HepG2 (cell line): Measurements from ENCODE around the gene SMIM41. TPM values are rescaled to one million over a fixed set of nuclear protein-coding genes. Genes with fewer than 3 reads are reported as not detected.

Experiments
- GABPB1 ChIP-seq: IDR thresholded peaks from 2 replicates; pipeline ENCODE4 v1.6.1; 2016; ENCODE audit warnings: mild to moderate bottlenecking, missing genetic modification reagents, moderate library complexity, missing compliant biosample characterization
- HNF4A ChIP-seq: sonication (generic); formaldehyde crosslinking; IDR thresholded peaks from 2 replicates; pipeline ENCODE4 v1.4.0; 2020; ENCODE audit warnings: missing genetic modification reagents
- HNRNPH1 ChIP-seq: fragments of 200-400 bp; formaldehyde crosslinking; optimal IDR thresholded peaks from 2 replicates; pipeline ENCODE3; 2017; ENCODE audit warnings: mild to moderate bottlenecking, low read depth, low read length
- ISX ChIP-seq: sonication (generic); formaldehyde crosslinking; conservative IDR thresholded peaks from 2 replicates; pipeline ENCODE4 v1.5.0; 2020; ENCODE audit warnings: missing genetic modification reagents
- MEIS1 ChIP-seq: sonication (generic); formaldehyde crosslinking; IDR thresholded peaks from 2 replicates; pipeline ENCODE4 v1.9.0; 2021; ENCODE audit warnings: mild to moderate bottlenecking, missing genetic modification reagents, moderate library complexity, borderline replicate concordance
- MTA1 ChIP-seq: sonication (generic); formaldehyde crosslinking; IDR thresholded peaks from 2 replicates; pipeline ENCODE4 v1.4.0; 2020; ENCODE audit warnings: missing genetic modification reagents, mild to moderate bottlenecking, borderline replicate concordance
- NFE2L2 ChIP-seq: fragments of 150-350 bp; IDR thresholded peaks from 2 replicates; pipeline ENCODE4 v1.6.1; 2014; ENCODE audit warnings: low read length
- NONO ChIP-seq, 2 experiments: fragments of 450-650 bp in 1 of 2; sonication (generic) in 1 of 2; formaldehyde crosslinking in 1 of 2; IDR thresholded peaks in 1 of 2; conservative IDR thresholded peaks in 1 of 2; 2 replicates each; pipeline versions ENCODE4 v1.6.1 to v1.8.0; 2017 to 2022; ENCODE audit warnings: mild to moderate bottlenecking in 1 of 2, missing genetic modification reagents in 1 of 2, moderate library complexity in 1 of 2
- PAF1 ChIP-seq: IDR thresholded peaks from 2 replicates; pipeline ENCODE4 v1.6.1; 2016; ENCODE audit warnings: missing genetic modification reagents, missing compliant biosample characterization
- PAWR ChIP-seq: sonication (generic); formaldehyde crosslinking; IDR thresholded peaks from 2 replicates; pipeline ENCODE4 v1.4.0; 2020; ENCODE audit warnings: missing genetic modification reagents, mild to moderate bottlenecking, borderline replicate concordance
- SNAI1 ChIP-seq: sonication (generic); formaldehyde crosslinking; IDR thresholded peaks from 2 replicates; pipeline ENCODE4 v1.5.0; 2020; ENCODE audit warnings: mild to moderate bottlenecking, missing genetic modification reagents, borderline replicate concordance
- TCF7L2 ChIP-seq: IDR thresholded peaks from 2 replicates; pipeline ENCODE4 v1.6.1; 2011; ENCODE audit warnings: mild to moderate bottlenecking, low read depth, low read length, moderate library complexity
- THAP11 ChIP-seq: IDR thresholded peaks from 2 replicates; pipeline ENCODE4 v1.6.1; 2016; ENCODE audit warnings: missing biosample characterization, missing genetic modification reagents
- ZBTB14 ChIP-seq: sonication (generic); formaldehyde crosslinking; IDR thresholded peaks from 2 replicates; pipeline ENCODE4 v1.4.0; 2020; ENCODE audit warnings: missing genetic modification reagents
- ZBTB7A ChIP-seq: sonication (generic); formaldehyde crosslinking; IDR thresholded peaks from 2 replicates; pipeline ENCODE4 v1.8.0; 2022; ENCODE audit warnings: mild to moderate bottlenecking, missing genetic modification reagents
- ZNF207 ChIP-seq: fragments of 450-650 bp; IDR thresholded peaks from 2 replicates; pipeline ENCODE4 v1.6.1; 2016; ENCODE audit warnings: antibody characterized with exemption, borderline replicate concordance
- ZNF431 ChIP-seq: sonication (generic); formaldehyde crosslinking; IDR thresholded peaks from 2 replicates; pipeline ENCODE4 v1.9.0; 2022; ENCODE audit warnings: missing genetic modification reagents, low read depth, mild to moderate bottlenecking, borderline replicate concordance
- ZNF484 ChIP-seq: sonication (generic); formaldehyde crosslinking; IDR thresholded peaks from 2 replicates; pipeline ENCODE4 v1.5.1; 2020; ENCODE audit warnings: mild to moderate bottlenecking, low read depth, missing genetic modification reagents, borderline replicate concordance
- ZNF7 ChIP-seq: IDR thresholded peaks from 2 replicates; pipeline ENCODE4 v1.6.1; 2016; ENCODE audit warnings: missing biosample characterization, missing genetic modification reagents
- ZNF703 ChIP-seq: sonication (generic); formaldehyde crosslinking; IDR thresholded peaks from 2 replicates; pipeline ENCODE4 v1.5.1; 2020; ENCODE audit warnings: missing genetic modification reagents, mild to moderate bottlenecking, moderate library complexity, borderline replicate concordance
- ZNF740 ChIP-seq: sonication (generic); formaldehyde crosslinking; IDR thresholded peaks from 2 replicates; pipeline ENCODE4 v1.4.0; 2020; ENCODE audit warnings: missing genetic modification reagents
- ZNF782 ChIP-seq: sonication (generic); formaldehyde crosslinking; IDR thresholded peaks from 2 replicates; pipeline ENCODE4 v1.4.0; 2020; ENCODE audit warnings: missing genetic modification reagents, mild to moderate bottlenecking, borderline replicate concordance
- ZSCAN22 ChIP-seq: sonication (generic); formaldehyde crosslinking; IDR thresholded peaks from 2 replicates; pipeline ENCODE4 v1.4.0; 2020; ENCODE audit warnings: mild to moderate bottlenecking, missing genetic modification reagents
- polyA plus RNA-seq, 8 experiments: library from polyadenylated mRNA; depleted of rRNA in 3 of 8; stranded (reverse) in 7 of 8; unstranded in 1 of 8; fragments of >200 nt; fragmentation: Illumina TruSeq in 4 of 8; extraction: Trizol in 4 of 8; gene quantifications; 2 replicates each; pipeline versions ENCODE4 v1.2.1 to v1.2.3, GENCODE V29; 2011 to 2016; ENCODE audit warnings: low read depth in 4 of 8, missing spikeins in 1 of 8, mixed read lengths in 1 of 8; ENCODE audit not compliant: insufficient read depth in 1 of 8
- total RNA-seq, 5 experiments: library from RNA; depleted of rRNA; stranded (reverse); fragments of >200 nt; fragmentation: Illumina TruSeq; extraction: Trizol; gene quantifications; 2 replicates each; pipeline ENCODE4 v1.2.3, GENCODE V29; 2016; ENCODE audit warnings: low read depth in 1 of 5
- TF ChIP-seq, protein P1 (sequence below): sonication (generic); formaldehyde crosslinking; IDR thresholded peaks from 2 replicates; pipeline ENCODE4 v1.4.0; 2020; ENCODE audit warnings: missing genetic modification reagents
- TF ChIP-seq, protein P2 (sequence below): sonication (generic); formaldehyde crosslinking; IDR thresholded peaks from 2 replicates; pipeline ENCODE4 v1.4.0; 2020; ENCODE audit warnings: mild to moderate bottlenecking, missing genetic modification reagents

The SMIM41 gene
- total and polyA plus RNA-seq, 2 of the 13 experiments (the other 11 are each of a cell fraction or from before 2014, with no cell fraction given), result not detected

GRCh38 chr12:52119398-52120254, 40.1 kb downstream of the SMIM41 start (continued):
- TF ChIP-seq, protein P1, sequence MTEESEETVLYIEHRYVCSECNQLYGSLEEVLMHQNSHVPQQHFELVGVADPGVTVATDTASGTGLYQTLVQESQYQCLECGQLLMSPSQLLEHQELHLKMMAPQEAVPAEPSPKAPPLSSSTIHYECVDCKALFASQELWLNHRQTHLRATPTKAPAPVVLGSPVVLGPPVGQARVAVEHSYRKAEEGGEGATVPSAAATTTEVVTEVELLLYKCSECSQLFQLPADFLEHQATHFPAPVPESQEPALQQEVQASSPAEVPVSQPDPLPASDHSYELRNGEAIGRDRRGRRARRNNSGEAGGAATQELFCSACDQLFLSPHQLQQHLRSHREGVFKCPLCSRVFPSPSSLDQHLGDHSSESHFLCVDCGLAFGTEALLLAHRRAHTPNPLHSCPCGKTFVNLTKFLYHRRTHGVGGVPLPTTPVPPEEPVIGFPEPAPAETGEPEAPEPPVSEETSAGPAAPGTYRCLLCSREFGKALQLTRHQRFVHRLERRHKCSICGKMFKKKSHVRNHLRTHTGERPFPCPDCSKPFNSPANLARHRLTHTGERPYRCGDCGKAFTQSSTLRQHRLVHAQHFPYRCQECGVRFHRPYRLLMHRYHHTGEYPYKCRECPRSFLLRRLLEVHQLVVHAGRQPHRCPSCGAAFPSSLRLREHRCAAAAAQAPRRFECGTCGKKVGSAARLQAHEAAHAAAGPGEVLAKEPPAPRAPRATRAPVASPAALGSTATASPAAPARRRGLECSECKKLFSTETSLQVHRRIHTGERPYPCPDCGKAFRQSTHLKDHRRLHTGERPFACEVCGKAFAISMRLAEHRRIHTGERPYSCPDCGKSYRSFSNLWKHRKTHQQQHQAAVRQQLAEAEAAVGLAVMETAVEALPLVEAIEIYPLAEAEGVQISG, result peak; percentile 37; the same call in 1 of the 2 replicates
- TF ChIP-seq ZNF7 (CRISPR knock-in tag) (no peak), NFE2L2 (no peak), HNRNPH1 (no peak), TCF7L2 (no peak), PAWR (no peak), MTA1 (CRISPR knock-in tag) (peak; percentile 71; the same call in 1 of the 2 replicates), THAP11 (no peak), ISX (no peak), ZSCAN22 (CRISPR knock-in tag) (no peak), SNAI1 (no peak), ZBTB14 (no peak), HNF4A (CRISPR knock-in tag) (peak; percentile 87), ZNF782 (CRISPR knock-in tag) (no peak), ZBTB7A (CRISPR knock-in tag) (0 out of 2 replicates have a peak, but pooled peaks have one; percentile 11), MEIS1 (no peak), GABPB1 (CRISPR knock-in tag) (peak; percentile 36; the same call in 1 of the 2 replicates), PAF1 (no peak), NONO (IDR thresholded peaks at IDR 0.05) (no peak), NONO (CRISPR knock-in tag; conservative IDR thresholded peaks at IDR 0.05) (peak; percentile 72; the same call in 1 of the 2 replicates), ZNF740 (no peak), ZNF484 (CRISPR knock-in tag) (no peak), ZNF703 (CRISPR knock-in tag) (no peak), ZNF207 (no peak), ZNF431 (CRISPR knock-in tag) (0 out of 2 replicates have a peak, but pooled peaks have one; percentile 23)
- TF ChIP-seq, protein P2, sequence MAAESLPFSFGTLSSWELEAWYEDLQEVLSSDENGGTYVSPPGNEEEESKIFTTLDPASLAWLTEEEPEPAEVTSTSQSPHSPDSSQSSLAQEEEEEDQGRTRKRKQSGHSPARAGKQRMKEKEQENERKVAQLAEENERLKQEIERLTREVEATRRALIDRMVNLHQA (CRISPR knock-in tag), result no peak
